HG02885 (cell line): ENCODE data around the gene NTPCR.
"Not testable (repeated sequence)": the region's sequence is repeated elsewhere in the genome, so short reads cannot be mapped to it uniquely, and the experiment has no call there.

Source experiments
- ATAC-seq: cut with Tn5 transposase; IDR thresholded peaks from one replicate; pipeline ENCODE4 v1.9.1; 2021; ENCODE audit warnings: mild to moderate bottlenecking; ENCODE audit not compliant: unreplicated experiment, poor library complexity

Gene NTPCR, protein sequence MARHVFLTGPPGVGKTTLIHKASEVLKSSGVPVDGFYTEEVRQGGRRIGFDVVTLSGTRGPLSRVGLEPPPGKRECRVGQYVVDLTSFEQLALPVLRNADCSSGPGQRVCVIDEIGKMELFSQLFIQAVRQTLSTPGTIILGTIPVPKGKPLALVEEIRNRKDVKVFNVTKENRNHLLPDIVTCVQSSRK

DNA sequence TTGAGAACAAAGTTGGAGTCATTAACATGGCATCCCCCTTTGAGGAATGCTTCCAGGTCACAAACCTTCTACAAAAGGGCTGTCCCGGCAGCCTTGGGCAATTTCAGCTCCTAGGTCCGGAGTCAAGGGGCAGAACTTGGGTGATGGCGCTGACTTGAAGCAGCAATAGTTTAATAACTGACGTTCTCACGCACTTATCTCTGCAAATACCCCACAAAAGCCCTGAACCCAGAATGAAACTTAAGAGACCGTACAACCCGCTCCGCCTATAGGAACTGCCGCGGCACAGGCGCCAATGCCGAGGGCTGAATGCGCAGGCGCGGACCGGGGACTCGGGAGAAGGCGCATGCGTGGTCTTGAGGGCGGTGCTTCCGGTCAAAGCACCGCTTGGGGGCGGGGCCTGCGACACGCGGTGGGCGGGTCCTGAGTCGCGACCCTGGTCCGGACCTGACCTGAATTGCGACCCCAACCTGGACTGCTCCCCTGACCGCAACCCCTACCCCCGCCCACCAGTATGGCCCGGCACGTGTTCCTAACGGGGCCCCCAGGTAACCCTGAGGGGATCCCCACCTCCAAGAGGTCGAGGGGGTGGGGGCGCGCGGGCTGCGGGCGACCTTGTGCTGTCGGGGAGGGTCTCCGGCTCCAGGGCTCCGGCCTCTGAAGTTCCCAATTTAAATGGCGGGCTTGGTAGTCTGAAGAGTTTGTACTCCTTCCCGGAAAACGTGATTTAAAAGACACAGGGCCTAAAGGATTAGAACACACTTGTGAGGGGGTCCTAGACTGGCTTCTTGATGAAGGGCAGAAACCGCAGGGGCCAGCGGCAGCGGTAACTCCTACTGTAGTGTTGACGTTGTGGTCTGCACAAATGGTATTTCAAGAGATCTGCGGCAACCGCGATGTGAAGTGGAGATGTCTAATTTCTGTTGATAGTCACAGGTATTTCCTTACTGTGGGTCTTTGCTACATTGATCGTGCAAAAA is at the start of gene NTPCR:
TSS of gene NTPCR (plus strand) at position 415 of the 980 bp plus-strand sequence. CDS start at position 515, 100 bp downstream.
- peak; percentile 86 for ATAC-seq

DNA sequence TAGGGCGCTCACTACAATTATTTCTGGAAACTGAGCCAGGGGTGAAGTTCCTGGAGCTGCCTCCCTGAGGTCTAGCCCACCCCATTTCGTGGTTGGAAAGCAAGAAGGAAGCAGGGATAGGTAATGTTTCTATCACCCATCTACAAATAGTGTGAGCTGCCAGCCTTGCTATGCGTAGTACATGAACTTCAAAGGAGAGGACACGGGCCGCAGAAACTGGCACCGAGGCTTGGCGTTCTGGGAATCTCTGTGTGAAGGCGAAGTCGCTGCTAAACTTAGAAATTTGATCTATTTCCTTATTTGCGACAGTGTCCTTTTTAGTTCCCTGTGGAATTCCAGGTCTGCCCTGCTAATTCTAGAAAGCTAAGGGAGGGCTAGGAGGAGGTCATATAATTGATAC is 49.6 kb upstream of the NTPCR start:
- ATAC-seq, result no peak

DNA sequence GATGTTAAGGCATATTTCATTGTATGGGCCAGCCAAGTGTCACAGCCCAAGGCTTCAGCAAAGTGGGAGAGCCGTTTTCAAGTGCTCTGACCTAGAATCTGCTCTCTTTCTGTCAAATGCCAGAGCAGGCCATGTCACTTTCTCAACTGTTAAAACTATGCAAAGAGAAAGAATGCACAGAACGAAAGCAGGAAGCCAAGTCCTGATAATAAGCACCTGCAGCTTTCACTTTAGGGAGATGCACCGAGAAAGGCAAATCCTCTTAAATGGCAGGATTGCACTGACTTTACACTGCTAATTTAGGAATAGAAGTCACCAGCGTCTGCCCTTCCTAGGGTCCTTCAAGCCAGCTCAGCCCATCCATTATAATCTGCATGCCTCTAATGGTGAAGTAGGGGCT is 49.2 kb upstream of the NTPCR start:
- no peak for ATAC-seq

DNA sequence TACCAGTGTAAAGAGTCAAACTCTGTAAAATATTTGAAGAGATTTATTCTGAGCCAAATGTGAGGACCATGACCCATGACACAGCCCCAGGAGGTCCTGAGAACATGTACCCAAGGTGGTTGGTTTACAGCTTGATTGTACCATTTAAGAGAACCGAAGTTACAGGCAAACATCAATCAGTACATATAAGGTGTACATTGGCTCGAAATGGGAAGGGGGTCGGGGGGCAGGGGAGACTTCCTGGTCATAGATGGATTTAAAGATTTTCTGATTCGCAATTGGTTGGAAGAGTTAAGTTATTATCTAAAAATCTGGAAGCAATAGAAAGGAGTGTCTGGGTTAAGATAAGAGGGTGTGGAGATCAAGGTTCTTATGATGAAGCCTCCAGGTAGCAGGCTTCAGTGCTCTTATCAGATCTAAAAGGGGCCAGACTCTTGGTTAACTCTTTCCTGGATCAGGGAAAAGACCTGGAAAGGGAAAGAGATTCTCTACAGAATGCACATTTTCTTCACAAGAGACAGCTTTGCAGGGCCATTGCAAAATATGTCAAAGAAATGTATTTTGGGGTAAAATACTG is 47.5 kb upstream of the NTPCR start:
- no peak for ATAC-seq

DNA sequence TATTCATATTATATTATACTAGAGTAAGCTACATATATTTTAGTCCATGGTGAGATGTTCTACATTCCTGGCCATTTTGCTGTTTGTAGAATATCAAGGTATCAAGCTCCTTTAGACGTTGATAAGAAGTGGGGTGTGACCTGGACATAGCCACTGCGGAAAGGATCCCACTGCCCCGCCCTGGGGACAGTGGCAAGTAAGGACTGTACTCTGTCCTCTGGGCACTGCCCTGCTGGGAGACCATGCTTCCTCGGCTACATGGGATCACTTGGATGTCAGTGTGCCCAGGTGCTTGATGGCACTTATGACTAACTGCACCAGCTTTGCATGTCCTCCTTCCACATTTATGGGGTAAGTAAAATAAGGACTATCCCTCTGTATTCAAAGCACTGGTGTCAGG is 46.3 kb upstream of the NTPCR start:
- ATAC-seq, result peak; percentile 11

DNA sequence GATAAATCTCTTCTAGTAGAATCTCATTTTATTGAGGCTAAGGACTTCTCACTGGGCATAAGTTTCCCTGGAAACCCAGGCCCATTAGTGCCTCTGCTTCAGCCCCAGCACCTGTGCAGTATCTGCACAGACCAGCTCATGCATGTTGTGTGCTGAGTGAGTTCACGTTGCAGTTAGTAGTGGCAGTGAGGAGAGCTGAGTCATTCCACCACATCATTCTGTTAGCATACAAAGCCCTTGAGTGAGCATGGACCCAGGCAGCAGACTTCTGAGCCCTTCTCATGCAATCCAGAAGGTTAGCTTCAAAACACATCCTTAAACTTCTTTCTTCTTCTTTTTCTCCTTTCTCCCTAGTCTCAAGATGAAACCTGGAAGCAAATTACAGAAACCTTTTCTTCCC is 45.8 kb upstream of the NTPCR start:
- ATAC-seq, result peak; percentile 71

DNA sequence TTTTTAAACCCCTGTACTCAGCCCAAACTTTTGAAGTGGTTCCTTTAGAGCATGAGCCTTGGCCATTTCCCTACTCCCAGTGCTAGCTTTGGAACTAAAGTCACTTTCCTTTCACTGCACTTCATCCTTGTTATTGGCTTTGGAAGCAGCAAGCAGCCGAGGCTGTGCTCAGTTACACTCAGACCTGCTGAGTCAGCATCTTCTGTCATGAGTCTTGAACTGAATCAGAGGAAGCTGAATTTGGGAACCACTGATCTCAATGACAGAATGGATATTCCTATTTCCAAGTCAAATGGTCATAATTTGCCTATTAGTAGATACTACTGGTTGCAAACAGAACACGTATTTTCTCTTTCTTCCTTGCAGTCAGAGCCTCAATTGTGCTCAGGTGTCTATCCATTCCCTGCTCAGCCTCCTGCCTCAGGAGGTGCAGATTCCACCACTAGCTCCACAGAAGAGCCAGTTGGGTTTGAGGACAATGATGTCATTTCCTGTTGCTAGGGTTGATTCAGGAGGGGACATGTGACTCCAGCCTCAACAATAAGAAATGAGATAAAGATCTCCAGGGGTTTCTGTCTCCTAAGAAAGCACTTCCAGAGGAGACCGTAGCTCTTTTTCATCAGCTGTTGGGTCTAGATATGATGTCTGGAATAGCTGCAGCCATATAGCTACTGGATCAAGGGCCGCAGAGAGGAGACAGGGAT is 44.9 kb upstream of the NTPCR start:
- no peak for ATAC-seq

DNA sequence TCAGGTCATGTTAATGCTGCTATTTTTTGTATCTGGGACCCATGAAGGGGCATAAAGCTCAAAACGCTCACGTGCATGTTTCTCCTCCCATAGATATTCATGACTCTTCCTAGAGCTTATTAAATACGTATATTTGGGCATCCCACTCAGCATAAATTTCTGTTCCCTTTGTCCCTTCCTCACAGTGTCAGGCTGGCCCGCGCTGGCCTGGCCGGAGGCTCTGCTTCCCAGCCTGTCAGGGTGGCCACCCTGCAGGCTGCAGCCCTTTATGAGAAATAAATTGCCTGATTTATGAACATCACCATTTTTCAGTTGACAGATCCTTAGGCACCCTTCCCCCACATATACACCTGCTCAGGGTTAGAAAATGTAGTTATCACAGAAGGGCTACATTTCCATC is 44.0 kb upstream of the NTPCR start:
- no peak for ATAC-seq

DNA sequence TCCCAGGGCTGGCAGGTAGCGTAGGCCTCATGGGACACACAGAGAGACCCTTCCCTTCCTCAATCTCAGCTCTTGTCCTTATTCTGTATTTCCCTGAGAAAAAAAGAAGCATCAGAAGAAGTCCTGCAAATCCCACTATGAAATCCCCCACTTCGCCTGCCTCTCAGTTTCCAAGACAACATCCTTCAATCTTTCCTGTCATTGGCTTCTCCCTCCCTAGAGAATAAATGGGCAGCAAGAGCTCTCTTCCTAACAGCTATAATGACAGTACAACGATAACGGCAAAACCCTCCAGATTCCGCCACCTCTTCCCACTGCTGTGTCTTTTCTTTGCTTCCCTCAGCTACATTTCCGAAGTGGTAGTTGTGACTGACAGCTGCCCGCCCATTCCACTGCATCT is 41.6 kb upstream of the NTPCR start:
- ATAC-seq, result no peak

DNA sequence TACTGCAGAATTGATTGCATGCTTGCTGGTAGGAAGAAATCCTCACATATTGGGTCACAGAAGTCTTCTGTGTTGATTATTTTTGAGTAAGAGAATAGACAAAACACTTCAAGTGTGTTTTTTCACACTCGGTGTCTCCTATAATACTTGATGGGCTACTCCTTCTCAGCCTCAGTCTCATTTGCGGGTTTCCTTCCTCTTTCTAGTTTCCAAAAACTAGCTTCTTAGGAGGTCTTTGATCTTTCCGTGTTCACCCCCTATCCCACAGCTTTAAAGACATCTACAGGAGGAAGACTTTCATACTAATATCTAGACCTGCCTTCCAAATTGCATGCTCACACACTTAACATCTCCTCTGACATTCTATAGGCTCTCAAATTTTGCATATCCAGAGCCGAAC is 40.7 kb upstream of the NTPCR start:
- no peak for ATAC-seq

DNA sequence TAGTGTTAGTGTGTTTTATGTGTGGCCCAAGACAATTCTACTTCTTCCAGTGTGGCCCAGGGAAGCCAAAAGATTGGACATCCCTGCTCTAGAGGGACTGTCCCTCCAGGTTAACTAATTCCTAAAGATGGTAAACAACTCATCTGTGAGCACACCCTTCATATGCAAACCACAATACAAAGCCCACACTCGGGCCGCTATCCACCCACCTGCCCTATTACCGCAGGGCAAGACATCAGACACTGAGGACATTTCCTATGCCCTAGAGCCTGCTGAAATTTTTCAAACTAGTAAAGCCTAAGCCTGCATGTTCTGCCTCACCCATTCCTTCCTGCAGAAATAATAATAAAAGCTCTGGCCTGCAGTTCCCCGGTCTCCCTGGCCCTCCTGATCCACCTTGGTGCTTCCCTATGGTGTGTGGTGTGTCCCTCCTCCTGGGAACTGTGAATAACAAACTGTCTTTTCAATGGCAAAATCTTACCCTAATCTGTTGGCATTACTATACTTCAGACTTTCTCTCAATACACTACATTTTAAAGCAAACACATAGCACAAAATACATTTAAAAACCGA is 39.3 kb upstream of the NTPCR start:
- ATAC-seq, result no peak

DNA sequence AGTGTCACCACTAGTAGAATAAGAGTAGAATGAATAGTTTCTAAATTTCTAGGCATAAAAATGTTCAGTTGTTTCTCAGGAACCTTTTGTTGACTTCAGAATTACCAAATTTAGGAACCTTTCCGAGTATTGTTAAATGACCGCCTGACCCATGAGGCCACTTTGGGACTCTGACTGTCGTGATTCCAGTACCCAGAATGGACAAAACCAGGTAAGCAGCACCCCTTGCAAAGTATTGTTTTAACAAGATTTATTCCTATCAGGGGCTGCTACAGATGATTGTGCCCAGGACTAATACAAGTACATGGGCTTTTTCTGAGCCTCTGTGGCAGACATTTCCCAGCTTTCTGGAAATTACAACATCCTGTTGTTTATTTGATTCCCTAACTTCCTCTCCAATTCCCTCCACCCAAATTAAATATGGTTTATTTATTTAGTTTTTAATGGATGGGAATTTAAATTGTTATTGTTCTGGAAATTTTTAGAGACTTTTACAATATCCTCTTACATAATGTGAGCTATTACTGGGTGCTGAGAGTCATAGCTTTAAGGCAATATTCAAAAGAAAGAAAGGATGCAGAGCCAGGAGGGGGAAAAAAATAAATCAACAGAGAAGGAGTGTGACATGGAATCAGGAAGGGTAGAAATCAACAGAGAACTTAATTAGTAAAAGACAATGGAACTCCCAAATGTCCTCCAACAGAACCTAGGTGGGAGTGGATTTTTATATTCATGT is 37.4 kb upstream of the NTPCR start:
- ATAC-seq, result no peak

DNA sequence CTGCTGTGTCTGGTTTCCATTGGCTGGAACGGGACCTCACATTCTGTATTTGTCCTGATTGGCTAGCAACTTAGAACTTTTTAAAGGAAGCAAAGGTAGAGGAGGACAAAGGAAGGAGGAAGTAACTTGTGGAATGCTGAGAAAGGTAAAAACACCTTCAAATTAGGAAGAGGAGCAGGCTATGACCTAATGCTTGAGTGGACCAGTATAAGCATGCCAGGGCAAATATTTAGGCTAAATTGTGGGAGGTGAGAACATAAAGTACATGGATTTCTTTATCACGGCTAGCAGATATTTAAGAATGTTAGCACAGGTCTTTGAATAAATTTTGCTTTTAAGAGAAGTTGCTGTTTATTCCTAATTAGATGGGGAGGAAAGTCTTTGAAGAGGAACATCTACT is 36.1 kb upstream of the NTPCR start:
- ATAC-seq, result not testable (repeated sequence)

DNA sequence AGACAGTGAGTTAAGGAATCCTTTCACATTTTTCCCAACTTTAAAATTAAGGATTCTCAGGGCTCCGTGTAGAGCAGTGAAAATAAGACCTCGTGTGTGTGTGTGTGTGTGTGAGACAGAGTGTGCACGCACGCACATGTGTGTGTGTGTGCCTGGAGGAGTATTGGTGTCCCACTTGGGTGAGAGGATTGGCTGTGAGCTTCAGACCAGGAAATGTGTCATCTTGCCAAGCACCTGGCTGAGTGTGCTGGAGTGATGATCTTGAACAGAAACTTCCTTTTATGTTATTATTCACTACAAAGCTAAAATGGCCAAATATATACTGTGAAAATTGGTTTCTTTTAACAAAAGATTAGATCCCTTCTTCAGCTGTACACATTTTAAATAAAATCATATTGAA is 35.2 kb upstream of the NTPCR start:
- no peak for ATAC-seq

DNA sequence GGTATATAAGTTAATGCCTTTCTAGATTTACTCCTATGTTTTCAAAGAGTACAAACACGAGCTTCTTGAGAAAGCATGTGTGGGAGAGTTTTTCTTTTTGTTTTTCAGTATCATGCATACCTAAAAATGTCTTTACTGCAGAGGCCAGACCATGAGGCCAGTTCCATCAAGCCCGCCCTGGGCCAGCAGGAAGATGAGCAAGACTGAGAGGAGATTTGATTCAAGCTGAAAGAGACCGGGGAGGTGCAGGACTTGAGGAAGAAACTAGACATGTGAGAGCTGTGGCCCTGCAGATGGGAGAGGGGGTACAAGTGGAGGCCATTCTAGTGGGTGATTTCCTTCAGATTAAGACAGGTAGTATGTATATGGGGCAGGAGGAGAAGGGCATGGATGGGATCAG is 33.4 kb upstream of the NTPCR start:
- ATAC-seq, result peak; percentile 83

DNA sequence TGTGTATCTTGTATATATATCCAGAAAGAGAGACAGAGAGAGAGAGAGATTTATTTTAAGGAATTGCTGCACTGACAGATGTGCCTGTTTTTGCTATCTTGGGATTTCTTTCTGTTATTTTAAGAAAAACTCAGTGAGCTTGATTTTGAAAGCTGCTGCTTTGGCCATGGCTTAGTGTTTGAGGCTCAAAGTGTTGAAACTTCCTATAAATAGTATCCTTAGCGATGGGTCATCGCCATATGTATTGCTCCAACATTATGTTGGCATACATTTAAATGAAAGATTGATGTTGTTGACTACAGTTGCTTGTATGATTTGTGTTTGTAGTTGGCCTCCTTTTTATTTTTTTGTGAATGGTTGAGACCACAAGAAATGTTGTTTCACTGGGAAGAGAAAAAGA is 29.0 kb upstream of the NTPCR start:
- no peak for ATAC-seq

DNA sequence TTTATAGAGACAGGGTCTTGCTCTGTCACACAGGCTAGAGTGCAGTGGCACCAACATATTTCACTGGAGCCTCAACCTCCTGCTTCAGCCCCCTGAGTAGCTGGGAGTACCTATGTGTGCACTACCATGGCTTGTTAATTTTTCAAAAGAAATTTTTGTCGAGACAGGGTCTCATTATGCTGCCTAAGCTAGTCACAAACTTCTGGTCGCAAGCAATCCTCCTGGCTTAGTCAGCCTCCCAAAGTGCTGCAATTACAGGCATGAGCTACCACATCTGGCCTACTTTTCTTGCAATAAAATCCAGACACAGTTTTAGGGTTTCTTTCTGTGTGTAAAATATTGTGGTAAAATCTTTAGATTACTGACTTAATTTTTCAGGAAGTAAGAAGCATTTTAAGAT is 27.9 kb upstream of the NTPCR start:
- no peak for ATAC-seq

DNA sequence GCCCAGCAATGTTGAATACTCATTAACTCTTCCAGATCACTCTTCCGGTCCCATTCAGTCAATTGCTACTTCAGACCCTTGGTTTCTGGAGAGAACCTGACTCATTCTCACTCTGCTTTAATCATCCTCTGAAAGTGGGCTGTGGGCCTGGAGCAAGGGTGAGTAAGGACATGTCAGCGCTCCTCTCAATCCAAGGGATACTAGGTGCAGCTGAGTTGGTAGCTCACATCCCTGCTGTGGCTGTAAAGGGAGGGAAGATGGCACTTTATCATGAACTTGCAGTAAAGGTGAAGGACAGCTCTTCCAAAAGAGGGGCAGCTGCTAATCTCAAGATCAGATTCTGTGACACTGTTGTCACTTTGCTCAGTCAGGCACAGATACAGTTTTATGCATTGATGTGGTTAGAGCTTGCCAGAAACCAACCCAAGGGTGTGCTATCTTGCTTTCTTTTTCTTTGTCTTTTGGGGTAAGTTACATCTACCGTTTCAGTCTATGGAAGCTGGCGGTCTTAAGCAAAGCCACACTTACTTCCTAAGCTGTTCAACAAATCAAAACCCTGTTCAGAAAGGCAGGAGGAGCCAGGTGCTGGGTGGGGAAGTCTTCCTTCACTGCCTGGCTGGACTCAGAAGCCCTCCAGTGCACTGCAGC is 26.5 kb upstream of the NTPCR start:
- ATAC-seq, result peak; percentile 72

DNA sequence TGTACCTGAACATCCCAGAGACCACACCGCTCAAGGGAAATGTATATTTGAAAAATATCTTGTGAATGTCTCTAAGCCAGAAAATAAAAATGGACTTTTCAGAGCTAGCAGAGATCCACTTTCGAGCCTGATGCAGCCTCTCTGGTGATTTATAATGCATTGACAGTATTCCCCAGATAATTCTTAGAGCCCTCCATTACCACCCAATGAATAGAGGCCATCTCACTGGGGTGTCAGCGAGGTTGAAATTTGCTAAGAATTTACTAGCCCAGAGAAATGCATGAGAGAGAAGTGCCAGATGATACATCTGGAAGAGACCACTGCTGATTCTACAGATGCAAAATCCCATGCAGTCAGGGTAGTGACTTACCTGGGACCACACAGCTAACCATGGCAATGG is 25.5 kb upstream of the NTPCR start:
- ATAC-seq, result no peak
